Stimulated activated CD4-positive, alpha-beta T cell treated with anti-CD3 and anti-CD28 coated beads, Interleukin-12 subunit alpha, Interleukin-12 subunit beta, amount 100 ng/mL, for 24 hours (primary cell): Measurements from ENCODE around the gene ZNF513.

Experiments used
- DNase-seq, 2 experiments: peaks; one replicate each; pipeline ENCODE4 v3.0.0-alpha.2; 2020; ENCODE audit warnings: low read depth in 2 of 2

ZNF513 gene

DNA sequence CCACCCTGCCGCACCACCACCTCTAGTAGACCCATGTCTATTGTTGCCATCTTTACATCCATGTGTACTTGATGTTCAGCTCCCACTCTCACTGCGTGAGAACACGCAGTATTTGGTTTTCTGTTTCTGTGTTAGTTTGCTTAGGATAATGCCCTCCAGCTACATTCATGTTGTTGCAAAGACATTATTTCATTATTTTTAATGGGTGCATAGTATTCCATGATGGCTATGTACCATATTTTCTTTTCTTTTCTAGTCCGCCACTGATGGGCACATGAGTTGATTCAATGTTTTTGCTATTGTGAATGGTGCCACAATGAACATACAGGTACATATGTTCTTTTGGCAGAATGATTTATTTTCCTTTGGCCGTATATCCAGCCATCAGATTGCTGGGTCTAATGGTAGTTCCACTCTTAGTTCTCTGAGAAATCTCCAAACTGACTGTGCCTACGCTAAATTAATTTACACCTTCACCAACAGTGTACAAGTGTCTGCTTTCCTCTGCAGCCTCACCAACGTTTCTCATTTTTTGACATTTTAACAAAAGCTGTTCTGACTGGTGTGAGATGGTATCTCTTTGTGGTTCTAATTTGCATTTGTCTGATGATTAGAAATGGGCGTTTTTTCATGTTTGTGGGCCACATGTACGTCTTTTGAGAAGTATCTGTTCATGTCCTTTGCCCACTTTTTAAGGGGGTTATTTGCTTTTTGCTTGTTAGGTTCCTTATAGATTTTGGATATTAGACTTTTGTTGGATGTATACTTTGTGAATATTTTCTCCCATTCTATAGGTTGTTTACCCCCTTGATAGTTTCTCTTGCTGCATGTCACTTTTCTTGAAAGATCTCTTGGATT, 10.5 kb upstream of the ZNF513 start:
- no peak for DNase-seq

DNA sequence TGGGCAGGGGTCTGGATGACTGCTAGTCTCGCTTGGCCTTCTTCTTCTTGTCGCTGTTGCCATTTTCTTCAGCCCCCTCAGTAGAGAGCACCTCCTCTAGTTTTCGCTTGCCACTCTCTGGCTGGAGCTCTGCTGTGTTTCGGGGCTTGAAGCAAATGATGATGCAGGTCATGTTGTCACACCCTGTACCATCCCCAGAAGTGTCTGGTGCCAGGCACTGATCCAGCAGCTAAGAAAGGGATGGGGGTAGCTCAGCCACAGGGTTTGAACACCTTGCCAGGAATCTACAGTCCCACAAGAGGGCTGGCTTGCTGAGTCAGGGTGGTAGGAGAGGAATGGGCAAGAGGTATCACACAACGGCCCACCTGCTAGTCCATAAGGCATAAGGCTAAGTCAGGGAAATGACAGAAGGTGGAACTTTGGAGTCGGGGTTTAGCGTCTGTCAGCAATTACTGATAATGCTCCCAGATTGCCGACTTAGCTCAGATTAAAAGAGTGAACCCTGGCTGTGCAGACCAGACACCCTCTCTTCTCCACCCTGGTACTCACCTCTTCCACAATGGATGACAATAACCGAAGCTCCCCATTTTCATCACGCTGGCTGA, 1.1 kb upstream of the ZNF513 start:
- DNase-seq = no peak

DNA sequence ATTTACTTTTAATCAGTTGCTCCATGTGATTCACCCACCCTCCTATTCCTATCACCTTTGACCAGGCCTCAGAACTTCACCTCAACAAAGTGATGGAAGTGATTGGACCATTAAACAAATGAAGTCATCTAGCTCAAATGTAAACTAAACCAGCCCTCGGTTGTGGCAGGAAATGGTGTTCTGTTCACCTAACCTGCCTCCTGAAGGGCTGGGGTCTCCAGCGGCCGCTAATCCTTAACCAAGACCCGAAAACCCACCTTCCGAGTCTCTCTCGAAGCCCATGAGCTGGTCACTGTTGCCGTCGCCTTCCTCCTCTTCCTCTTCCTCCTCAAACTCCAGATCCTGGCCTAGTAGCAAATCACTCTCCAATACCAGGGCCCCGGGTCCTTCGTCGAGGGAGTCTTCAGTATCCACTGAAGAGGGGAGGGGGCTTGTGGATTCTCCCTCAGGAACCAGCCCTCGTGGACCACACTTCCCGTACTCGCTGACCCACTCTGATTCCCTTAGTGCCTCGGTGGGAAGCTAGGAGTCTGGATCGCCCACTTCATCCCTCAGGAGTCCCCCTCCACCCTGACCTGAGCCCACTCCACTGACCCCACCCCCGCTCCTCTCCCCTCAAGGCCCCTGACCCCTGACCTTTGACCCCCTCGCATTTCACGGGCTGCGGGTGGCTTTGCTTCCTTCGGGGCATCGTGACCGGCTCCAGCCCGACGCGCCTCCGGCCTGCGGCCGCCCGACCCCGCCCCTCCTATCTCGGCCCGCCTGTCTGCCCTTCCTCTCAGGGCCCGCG, 503 bp downstream of the ZNF513 start:
- peak in 1 of 2 experiments; percentile 38 for DNase-seq

DNA sequence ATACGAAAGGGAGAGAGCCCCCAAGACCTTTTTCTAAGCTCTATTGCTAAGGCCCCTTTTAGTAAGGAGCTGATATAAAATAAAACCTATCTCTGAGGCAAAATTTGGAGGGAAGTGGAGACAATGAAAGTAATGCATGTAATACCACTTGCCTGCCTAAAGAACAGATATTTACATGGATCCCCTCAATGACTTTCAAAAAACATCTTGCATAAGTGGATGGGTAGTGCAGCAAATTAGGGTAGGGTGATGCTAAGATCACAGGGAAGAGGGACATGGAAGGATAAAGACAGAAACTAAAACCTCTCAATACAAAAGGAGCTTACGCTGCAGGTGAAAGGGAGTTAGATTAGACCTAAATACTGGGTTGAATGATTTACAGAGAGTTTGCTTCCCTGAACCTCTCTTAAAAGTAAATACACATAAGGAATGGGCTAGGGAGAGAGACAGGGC, 1.1 kb downstream of the ZNF513 start:
- no peak for DNase-seq

DNA sequence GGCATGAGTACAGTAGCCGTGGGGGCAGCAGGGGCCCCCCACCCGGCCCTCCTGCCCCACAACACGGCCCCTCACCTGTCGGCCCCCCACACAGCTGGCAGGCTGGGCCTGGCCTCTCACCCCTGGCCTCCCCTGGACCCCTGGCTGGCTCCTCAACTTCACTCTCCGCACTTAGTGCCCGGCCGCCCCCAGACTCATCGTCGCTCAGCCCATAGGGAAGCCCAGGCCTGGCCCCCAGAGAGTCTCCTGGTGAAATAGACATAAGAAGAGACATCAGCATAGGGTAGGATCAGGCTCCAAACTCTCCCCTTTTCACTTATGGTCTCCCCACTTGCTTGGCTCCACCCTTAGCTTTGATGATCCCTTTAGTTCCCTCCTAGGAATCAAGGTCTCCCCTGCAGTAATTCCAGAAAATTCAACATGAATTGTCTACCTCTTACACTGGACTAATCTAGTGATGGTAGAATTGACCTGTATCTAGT, 1.7 kb downstream of the ZNF513 start:
- no peak for DNase-seq

DNA sequence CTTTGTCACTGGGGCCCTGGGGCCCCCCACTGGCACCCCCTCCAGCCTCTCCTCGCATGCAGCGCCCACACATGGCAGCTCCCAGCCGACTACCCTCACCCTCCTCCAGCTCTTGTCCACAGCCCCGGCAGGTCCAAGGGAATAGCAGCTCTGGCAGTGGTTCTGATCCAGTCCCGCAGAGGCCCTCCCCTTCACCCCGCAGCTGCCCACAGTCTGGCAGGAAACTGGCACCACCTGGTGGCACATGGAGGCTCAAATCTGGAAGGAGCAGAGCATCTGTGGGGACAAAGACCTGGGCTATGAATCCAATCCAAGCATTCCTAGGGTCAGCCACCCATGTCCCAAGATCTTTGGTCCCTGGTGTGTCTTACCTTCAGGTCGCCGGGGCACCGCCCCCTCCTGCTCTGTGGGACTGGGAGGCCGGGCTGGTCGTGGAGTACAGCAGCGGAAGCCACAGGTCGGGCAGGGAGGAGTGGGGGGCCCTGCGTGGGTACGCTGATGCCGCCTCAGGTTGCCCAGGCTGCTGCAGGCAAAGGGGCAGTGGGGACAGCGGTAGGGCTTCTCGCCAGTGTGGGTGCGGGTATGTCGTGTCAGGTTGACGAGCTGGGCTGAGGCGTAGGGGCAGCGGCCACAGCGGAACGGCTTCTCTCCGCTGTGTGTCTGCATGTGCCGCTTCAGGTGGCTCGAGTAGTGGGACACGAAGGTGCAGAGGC, 2.3 kb downstream of the ZNF513 start:
- no peak for DNase-seq

DNA sequence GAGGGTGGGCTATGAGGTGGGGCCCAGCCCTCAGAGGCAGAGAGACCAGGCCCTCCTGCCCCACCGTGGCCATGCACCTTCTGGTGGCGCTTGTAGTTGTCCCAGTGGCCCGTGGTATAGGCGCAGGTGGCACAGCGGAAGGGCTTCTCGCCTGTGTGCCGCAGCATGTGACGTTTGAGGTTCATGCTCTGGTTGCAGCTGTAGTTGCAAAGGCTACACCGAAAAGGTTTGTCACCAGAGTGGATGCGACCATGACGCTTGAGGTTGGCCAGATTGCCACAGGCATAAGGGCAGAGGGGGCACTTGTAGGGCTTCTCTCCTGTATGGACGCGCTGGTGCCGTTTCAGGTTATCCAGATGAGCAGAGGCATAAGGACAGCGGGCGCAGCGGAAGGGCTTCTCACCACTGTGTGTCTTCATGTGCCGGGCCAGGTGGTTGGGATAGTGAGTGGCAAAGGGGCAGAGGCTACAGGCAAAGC, 2.9 kb downstream of the ZNF513 start:
- no peak for DNase-seq

DNA sequence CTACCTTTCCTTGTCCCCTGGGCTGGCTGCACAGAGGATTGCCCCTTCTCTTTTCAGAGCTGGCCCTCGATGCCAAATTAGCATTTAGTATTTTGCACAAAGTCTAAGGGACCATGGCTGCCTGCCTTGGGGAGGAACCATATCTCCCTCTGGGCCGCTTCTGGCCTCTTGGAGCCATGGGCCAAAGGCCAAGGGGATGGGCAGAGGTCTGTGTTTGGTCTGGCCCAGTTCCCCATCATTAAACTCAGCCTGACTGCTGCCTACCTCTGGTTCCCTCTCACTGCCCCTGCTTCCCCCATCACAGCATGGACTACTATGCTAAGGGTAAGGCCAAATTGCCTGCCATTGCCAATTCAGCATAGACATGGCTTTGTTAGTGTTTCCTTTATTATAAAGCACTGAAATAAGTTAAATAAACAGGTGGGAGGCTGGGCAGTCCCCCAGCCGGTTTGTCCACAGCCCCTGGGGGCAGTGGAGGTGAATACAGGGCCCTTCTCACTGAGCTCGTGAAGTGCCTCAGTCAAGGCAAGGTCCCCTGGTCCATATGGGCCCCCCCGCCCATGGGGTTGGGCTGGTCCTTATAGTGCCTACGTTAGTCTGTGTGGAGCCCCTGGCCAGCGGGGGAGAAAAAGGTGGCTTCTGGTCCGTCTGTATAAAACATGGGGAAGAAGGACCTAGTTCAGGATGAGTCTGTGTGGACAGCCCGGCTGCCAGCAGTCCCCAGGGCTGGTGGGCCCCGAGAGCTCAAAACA, 3.5 kb downstream of the ZNF513 start:
- no peak for DNase-seq

DNA sequence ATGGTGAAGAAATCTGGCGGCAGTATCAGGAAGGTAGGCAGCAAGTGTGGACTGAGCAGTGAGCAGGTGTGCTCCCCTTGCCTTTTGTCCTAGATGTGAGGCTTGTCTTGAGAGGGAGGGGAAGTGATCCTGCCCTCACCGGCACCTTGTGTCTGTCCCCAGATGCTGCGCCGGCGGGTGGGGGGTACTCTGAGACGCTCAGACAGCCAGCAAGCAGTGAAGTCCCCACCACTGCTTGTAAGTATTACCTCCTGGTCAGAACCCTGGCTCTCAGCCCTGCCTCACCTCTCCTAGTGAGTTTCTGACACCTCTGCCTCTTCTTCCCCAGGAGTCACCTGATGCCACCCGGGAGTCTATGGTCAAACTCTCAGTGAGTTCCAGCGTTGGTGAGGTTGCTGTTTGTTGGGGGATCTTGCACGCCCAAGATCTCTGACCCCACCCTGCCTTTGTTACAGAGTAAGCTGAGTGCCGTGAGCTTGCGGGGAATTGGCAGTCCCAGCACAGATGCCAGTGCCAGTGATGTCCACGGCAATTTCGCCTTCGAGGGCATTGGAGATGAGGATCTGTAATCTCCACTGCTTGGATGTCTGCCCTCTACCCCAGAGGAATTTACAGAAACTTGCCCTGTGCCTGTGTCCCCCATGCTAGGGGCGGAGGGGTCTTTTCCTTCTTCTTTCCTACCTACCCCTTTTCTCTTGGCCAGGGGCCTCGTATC, 4.2 kb downstream of the ZNF513 start:
- no peak for DNase-seq

DNA sequence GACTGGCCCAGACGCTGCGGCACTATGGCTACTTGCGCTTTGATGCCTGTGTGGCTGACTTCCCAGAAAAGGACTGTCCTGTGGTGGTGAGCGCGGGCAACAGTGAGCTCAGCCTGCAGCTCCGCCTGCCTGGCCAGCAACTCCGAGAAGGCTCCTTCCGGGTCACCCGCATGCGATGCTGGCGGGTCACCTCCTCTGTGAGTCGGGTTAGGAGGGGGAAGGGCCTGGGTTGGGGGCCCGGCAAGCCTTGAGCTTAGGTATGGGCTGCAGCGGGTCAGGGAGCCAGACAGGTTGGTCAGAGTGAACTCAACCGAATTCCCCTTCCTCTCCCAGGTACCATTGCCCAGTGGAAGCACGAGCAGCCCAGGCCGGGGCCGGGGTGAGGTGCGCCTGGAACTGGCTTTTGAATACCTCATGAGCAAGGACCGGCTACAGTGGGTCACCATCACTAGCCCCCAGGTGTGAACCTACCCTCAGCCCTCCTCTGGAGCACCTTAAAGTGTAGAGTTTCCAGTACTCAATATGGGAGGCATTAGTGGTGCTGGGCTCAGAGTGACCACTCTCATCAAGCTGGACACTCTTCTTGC, 4.9 kb downstream of the ZNF513 start:
- no peak for DNase-seq

DNA sequence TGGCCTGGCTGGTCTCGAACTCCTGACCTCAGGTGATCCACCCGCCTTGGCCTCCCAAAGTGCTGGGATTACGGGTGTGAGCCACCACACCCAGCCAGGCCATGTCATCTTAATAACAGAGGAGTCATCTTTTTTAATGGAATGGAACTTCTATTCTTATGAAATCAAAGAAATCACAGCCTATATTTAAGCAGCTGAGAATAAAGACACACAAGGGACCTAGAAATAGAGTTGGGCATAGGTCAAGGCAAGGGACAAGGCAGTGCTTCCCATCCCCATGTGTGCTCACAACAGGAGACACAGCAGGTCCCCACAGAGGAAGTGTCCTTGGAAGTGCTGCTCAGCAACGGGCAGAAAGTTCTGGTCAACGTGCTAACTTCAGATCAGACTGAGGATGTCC, 7.0 kb downstream of the ZNF513 start:
- no peak for DNase-seq

DNA sequence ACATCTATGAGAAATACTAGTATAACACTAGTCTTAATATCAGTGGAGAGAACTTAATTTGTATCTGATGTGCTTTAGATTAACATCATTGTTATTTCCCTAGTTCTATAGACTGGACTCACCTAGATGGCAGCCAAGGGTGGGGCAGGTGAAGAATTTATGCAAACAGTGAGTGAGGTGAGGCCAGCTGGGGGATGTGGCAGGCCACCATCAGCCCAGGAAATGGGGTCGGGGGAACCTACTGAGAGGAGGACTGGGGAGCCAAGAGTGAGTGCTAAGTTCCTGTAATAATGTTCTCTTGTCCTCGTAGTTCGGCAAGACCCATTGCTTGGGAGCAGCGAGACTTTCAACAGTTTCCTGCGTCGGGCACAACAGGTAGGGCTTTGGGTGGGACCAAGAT, 7.6 kb downstream of the ZNF513 start:
- no peak for DNase-seq

DNA sequence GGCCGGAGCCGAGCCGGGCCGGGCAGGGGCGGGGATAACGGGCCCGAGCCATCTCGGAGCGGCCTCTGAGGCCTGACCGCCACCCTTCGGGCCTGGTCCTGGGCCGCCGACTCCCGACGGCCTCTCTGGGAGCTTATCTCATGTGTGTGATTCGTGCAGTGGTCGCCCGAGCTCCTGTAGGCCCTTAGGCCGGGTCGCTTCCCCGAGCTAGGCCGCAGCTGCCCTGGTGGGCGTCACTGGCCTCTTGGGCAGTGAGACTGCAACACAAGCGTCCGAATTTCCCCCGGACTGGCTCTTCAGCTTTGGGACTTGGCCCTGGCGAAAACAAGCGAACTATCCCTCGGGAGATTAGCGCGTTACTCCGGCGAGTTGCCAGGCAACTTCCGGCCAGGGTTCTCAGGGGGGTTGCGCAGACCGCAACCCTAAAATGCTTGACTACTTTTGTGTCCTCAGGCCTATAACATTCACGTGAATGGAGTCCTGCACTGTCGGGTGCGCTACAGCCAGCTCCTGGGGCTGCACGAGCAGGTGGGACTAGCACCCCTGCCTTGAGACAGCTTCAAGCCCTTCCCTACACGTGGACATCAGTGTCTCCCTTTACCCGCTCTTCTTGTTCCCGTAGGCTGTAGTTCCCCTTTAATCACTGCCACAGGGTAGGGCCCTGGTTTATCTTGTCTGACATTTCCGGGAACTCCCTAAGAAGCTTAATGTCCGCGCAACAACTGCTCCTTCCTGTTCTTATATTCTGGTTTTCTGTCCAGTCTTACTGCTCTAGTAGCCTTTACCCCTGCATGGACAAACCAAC, 9.5 kb downstream of the ZNF513 start:
- no peak for DNase-seq

DNA sequence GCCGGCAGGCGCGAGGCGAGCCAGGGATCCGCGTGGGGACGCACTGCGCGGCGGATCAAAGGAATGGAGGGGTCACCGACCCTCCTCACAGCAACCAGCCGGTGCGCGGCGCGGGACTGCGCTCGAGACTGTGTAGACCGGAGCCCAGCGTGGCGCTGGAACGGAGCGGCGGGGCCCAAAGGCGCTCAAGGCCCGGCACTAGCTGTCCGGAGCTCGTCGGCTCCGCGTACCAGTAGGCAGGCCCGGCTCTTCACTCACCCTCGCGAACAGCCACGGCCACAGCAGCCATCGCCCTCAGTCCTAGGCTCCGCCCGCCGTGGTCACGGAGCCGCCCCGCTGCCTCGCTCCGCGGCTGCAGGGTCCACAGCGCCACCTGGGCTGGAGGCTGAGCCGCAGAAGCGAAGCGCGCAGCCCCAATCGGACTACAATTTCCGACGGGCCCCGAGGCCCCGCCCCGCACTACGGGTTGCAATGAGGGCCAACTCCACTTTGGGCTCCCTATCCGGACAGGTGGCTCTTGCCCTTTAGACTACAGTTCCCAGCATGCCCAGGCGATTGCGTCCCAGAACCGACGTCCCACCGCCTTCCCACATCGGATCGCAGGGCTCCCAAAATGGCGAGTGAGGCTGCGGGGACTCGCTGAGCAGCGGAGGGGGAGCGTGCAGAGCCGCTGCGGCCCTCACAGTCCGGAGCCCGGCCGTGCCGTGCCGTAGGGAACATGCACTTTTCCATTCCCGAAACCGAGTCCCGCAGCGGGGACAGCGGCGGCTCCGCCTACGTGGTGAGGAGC, 10.3 kb downstream of the ZNF513 start, which contains the start of the genes EIF2B4 and SNX17:
EIF2B4 (minus strand) TSS at position 313 of the 790 bp plus-strand sequence; CDS start at position 289, 24 bp downstream.
SNX17 (plus strand) TSS at position 591 of the 790 bp plus-strand sequence; CDS start at position 719, 128 bp downstream.
- peak; percentile 99 for DNase-seq

DNA sequence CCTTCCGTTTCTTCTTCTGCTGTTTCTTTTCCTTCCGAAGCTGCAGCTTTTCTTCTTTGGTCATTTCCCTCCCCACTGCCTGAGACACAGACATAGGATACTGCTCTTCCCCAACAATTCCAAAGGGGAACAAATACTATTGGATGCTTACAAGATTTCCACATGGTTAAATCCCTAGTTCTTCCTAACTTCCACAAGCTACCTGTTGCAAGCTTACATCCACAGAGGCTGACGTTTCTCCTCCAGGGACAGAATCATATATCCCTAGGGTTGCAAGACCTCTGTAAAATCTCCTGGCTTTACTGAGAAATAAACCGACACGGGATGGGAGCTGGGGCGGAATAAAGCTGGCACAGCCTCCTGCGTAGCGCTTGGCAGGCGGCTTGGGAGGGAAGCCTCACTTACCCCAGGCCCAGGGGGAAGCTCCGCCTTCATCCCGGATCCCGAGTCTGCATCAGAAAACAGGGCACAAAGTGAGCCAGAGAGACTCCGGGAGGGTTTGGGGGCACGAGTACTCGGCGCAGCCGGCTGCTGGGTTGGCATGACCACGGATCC, 11.0 kb downstream of the ZNF513 start:
- peak in 1 of 2 experiments; percentile 40 for DNase-seq

DNA sequence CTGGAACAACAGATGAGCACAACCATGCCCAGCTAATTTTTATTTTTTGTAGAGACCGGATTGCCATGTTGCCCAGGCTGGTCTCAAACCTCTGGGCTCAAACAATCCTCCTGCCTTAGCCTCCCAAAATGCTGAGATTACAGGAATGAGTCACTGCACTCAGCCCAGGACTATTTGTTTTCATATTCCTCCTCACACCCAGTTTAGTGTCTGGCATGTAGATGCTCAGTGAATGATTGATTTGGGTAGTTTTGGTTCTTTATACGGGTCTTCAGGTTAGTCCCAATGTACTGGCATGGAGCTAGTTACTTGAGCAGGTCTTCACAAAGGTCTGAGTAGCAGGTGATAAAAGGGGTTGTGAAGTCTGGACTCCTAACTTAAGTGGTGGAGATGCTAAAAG, 16.6 kb downstream of the ZNF513 start:
- no peak for DNase-seq

DNA sequence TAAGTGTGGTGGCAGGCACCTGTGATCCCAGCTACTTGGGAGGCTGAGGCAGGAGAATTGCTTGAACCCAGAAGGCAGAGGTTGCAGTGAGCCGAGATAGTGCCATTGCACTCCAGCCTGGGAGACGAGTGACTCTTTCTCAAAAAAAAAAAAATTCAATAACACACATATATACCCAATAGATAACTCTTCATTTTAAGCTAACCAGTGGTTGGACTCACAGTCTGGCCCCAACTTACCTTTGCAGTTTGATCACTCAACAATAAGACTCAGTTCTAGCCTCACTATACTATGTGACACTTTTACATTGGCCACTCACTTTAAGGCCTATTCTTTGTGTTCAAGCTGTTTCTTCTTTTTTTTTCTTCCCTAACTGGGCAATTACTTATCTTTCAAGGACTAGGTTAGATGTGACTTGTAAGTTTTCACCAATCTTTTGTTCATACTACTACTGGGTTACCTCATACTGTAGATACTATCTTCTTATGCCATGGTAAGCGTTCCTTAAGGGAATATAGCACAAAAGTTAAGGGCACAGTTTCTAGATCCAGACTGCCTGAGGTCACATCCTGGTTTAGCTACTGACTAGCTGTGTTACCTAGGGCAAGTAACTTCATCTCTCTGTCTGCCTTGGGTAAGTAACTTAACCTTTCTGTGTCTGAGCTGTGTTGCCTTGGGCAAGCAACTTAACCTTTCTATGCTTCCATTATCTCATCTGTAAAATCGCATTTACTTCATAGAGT, 17.7 kb downstream of the ZNF513 start:
- no peak for DNase-seq
